Type B pancreatic cell (in vitro differentiated cells): Measurements from ENCODE around the gene OSBPL2. TPM values are rescaled to one million over a fixed set of nuclear protein-coding genes. Genes with fewer than 3 reads are reported as not detected.

Experiments
- DNase-seq: peaks from one replicate; pipeline ENCODE4 v3.0.0; 2021; ENCODE audit warnings: mixed read lengths; ENCODE audit not compliant: unreplicated experiment; ENCODE audit errors: extremely low spot score
- H3K27ac Mint-ChIP-seq: 2 replicates; pipeline ENCODE4 v1.8.0; 2021; ENCODE audit warnings: mild to moderate bottlenecking, mixed read lengths
- H3K27me3 Mint-ChIP-seq: 2 replicates; pipeline ENCODE4 v1.8.0; 2021; ENCODE audit warnings: mixed read lengths
- H3K36me3 Mint-ChIP-seq: 2 replicates; pipeline ENCODE4 v1.8.0; 2021; ENCODE audit warnings: mixed read lengths
- H3K4me1 Mint-ChIP-seq: one replicate; pipeline ENCODE4 v1.8.0; 2021; ENCODE audit warnings: mixed read lengths; ENCODE audit not compliant: unreplicated experiment
- H3K4me3 Mint-ChIP-seq: 2 replicates; pipeline ENCODE4 v1.8.0; 2021; ENCODE audit warnings: mild to moderate bottlenecking, mixed read lengths
- H3K9me3 Mint-ChIP-seq: 2 replicates; pipeline ENCODE4 v1.8.0; 2021; ENCODE audit warnings: mixed read lengths
- CTCF ChIP-seq: fragments of 200-600 bp; sonication (generic); conservative IDR thresholded peaks from 2 replicates; pipeline ENCODE4 v1.5.0; 2021; ENCODE audit warnings: antibody characterized with exemption, mild to moderate bottlenecking
- total RNA-seq: library from RNA; stranded (reverse); gene quantifications from 2 replicates; pipeline ENCODE4 v1.2.1, GENCODE V29; 2021; ENCODE audit warnings: low replicate concordance

The OSBPL2 gene
- total RNA-seq, 1 donor from 2014 or later: 43.7 TPM

GRCh38 chr20:62309947-62310756 is 71.8 kb downstream of the OSBPL2 start:
- no peak for DNase-seq
- H3K4me3 Mint-ChIP-seq: no peak overlapping the region
- H3K27ac Mint-ChIP-seq: no peak overlapping the region
- peaks cover 3% of the 10 kb centered on the region for H3K36me3 Mint-ChIP-seq
- H3K27me3 Mint-ChIP-seq: no peaks in the 10 kb centered on the region
- TF ChIP-seq CTCF: no peak
- H3K9me3 Mint-ChIP-seq: no peaks in the 10 kb centered on the region
- no peaks in the 10 kb centered on the region for H3K4me1 Mint-ChIP-seq

- Mint-ChIP-seq H3K9me3 (no peaks in the 10 kb centered on the region), H3K27me3 (no peaks in the 10 kb centered on the region), H3K4me3 (no peak overlapping the region), H3K27ac (no peak overlapping the region), H3K4me1 (no peaks in the 10 kb centered on the region), H3K36me3 (no peaks in the 10 kb centered on the region)
- no peak for TF ChIP-seq CTCF
- DNase-seq: no peak
These were observed 72.4 kb downstream of the OSBPL2 start for GRCh38 chr20:62310757-62311121.

GRCh38 chr20:62311150-62311549 is 72.8 kb downstream of the OSBPL2 start:
- no peaks in the 10 kb centered on the region for H3K36me3 Mint-ChIP-seq
- H3K27me3 Mint-ChIP-seq: no peaks in the 10 kb centered on the region
- H3K4me3 Mint-ChIP-seq: no peak overlapping the region
- H3K27ac Mint-ChIP-seq: no peak overlapping the region
- DNase-seq: no peak
- TF ChIP-seq CTCF: no peak
- no peaks in the 10 kb centered on the region for H3K4me1 Mint-ChIP-seq
- H3K9me3 Mint-ChIP-seq: no peaks in the 10 kb centered on the region

GRCh38 chr20:62311832-62312661 is 73.7 kb downstream of the OSBPL2 start:
- Mint-ChIP-seq H3K27me3 (no peaks in the 10 kb centered on the region), H3K4me1 (no peaks in the 10 kb centered on the region), H3K36me3 (no peaks in the 10 kb centered on the region), H3K4me3 (no peak overlapping the region), H3K27ac (no peak overlapping the region), H3K9me3 (no peaks in the 10 kb centered on the region)
- no peak for DNase-seq
- no peak for TF ChIP-seq CTCF

- H3K4me3 Mint-ChIP-seq: no peak overlapping the region
- H3K27ac Mint-ChIP-seq: no peak overlapping the region
- no peak for DNase-seq
- no peak for TF ChIP-seq CTCF
- H3K27me3 Mint-ChIP-seq: no peaks in the 10 kb centered on the region
- H3K36me3 Mint-ChIP-seq: no peaks in the 10 kb centered on the region
- no peaks in the 10 kb centered on the region for H3K9me3 Mint-ChIP-seq
- H3K4me1 Mint-ChIP-seq: no peaks in the 10 kb centered on the region
These were observed 74.3 kb downstream of the OSBPL2 start for GRCh38 chr20:62312662-62312977.
